Astrocyte of the spinal cord (primary cell): ENCODE results near the gene NDUFB7.

Experiments
- DNase-seq: peaks from one replicate; pipeline ENCODE4 v3.0.0; 2011; ENCODE audit warnings: low read depth, low spot score
- H3K4me3 ChIP-seq: 2 replicates; pipeline ENCODE4 v1.5.1; 2011; ENCODE audit warnings: low read depth, mild to moderate bottlenecking, low read length, moderate library complexity
- in situ Hi-C: cut with HindIII; loops from 2 replicates; pipeline ENCODE4 v1.10.0; 2017; ENCODE audit warnings: low sequenced_read_pairs
- TF ChIP-seq, protein P1 (sequence below): IDR thresholded peaks from 2 replicates; pipeline ENCODE4 v1.5.1; 2012; ENCODE audit warnings: low read depth, mild to moderate bottlenecking, low read length, inconsistent platforms

NDUFB7 gene

DNA sequence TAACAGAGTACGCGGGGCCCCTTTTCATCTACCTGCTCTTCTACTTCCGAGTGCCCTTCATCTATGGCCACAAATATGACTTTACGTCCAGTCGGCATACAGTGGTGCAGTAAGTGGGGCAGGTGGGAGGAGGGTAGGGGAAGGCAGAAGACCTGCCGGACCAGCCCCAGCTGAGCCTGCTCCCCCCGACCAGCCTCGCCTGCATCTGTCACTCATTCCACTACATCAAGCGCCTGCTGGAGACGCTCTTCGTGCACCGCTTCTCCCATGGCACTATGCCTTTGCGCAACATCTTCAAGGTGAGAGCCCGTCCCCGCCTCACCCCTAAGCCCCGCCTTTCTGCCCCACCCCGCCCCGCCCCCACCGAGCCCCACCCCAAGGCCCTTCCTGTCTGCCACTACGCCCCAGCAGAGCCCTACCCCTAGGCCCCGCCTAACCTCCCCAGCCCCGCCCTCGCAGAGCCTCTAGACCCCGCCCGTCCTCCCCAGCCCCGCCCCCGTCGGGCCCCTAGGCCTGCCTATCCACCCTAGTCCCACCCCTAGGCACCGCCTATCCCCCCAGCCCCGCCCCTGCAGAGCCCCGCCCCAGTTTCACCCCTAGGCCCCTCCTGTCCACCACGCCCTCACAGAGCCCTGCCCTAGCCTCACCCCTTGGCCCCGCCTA lies 7.7 kb downstream of the NDUFB7 start:
- in situ Hi-C loops: no loop called here
- no peak overlapping the region for H3K4me3 ChIP-seq
- TF ChIP-seq, protein P1, sequence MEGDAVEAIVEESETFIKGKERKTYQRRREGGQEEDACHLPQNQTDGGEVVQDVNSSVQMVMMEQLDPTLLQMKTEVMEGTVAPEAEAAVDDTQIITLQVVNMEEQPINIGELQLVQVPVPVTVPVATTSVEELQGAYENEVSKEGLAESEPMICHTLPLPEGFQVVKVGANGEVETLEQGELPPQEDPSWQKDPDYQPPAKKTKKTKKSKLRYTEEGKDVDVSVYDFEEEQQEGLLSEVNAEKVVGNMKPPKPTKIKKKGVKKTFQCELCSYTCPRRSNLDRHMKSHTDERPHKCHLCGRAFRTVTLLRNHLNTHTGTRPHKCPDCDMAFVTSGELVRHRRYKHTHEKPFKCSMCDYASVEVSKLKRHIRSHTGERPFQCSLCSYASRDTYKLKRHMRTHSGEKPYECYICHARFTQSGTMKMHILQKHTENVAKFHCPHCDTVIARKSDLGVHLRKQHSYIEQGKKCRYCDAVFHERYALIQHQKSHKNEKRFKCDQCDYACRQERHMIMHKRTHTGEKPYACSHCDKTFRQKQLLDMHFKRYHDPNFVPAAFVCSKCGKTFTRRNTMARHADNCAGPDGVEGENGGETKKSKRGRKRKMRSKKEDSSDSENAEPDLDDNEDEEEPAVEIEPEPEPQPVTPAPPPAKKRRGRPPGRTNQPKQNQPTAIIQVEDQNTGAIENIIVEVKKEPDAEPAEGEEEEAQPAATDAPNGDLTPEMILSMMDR: no peak
- DNase-seq: peak; percentile 9

GRCh38 chr19:14563590-14563926 lies 8.3 kb downstream of the NDUFB7 start:
- no peak overlapping the region for H3K4me3 ChIP-seq
- TF ChIP-seq, protein P1: no peak
- in situ Hi-C loops: no loop called here
- DNase-seq: no peak

- no peak for DNase-seq
- no peak overlapping the region for H3K4me3 ChIP-seq
- in situ Hi-C loops: no loop called here
- TF ChIP-seq, protein P1: no peak
Observed at GRCh38 chr19:14562660-14563589, 8.9 kb downstream of the NDUFB7 start.

GRCh38 chr19:14561847-14562351 lies 10.0 kb downstream of the NDUFB7 start:
- no peak overlapping the region for H3K4me3 ChIP-seq
- TF ChIP-seq, protein P1: no peak
- in situ Hi-C loops: no loop called here
- DNase-seq: no peak

DNA sequence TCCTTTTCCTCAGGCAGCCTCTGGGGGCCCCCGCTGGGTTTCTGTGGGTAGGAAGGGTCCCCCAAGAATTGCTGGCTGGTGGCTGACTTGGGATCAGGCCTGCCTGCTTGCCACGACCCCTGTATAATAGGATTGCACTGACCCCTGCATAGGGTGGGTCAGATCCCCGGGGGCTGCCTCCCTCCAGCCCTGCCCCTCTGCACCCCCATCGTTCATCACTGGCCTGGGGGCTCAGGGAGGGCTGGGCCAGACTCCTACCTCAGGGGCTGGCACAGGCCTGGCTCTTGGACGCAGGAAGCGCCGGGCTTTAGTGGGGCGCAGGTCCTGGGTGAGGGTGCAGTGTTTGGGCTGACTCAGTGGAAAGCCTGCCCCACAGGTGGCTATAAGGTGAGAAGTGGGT lies 10.6 kb downstream of the NDUFB7 start:
- no peak for DNase-seq
- no peak overlapping the region for H3K4me3 ChIP-seq
- TF ChIP-seq, protein P1: no peak
- in situ Hi-C loops: no loop called here

GRCh38 chr19:14560776-14561108 lies 11.1 kb downstream of the NDUFB7 start:
- in situ Hi-C loops: no loop called here
- H3K4me3 ChIP-seq: no peak overlapping the region
- TF ChIP-seq, protein P1: no peak
- no peak for DNase-seq
